G401.6 (cell line): ENCODE data around the gene GPC6.

Experiments
- FAIRE-seq: peaks from 2 replicates; lab custom pipeline; 2012; peaks lifted over from hg19 to GRCh38; lab: Jason Lieb, UNC

The GPC6 gene

GRCh38 chr13:93621966-93622365 lies 395.4 kb downstream of the GPC6 start:
- no peak for FAIRE-seq

DNA sequence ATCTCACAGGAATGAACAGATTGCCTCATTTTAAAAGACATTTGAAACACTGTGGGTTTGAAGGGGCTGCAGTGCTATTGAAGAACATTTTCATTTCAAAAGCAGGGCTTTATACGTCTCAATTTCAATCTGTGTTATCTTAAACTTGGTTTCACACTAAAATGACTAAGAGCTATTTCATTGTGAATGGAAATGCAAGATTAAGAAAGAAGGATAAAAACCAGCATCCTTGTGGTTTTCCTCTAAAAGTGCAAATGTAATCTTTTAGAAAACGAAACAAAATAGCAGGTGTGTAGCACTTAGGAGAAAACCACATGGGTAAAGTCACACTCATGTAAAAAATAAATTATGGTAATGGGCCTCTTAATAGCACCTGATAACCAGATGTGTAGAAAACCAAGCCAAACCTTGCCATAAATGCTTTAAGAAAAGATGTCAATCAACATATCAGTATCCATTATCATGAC lies 397.7 kb downstream of the GPC6 start:
- no peak for FAIRE-seq

- FAIRE-seq, result no peak
These were observed 398.9 kb downstream of the GPC6 start for GRCh38 chr13:93625536-93625935.

GRCh38 chr13:93628136-93628797 lies 401.7 kb downstream of the GPC6 start:
- FAIRE-seq, result no peak

GRCh38 chr13:93635616-93636032 lies 409.0 kb downstream of the GPC6 start:
- FAIRE-seq, result no peak

GRCh38 chr13:93637852-93638251 lies 411.2 kb downstream of the GPC6 start:
- no peak for FAIRE-seq

DNA sequence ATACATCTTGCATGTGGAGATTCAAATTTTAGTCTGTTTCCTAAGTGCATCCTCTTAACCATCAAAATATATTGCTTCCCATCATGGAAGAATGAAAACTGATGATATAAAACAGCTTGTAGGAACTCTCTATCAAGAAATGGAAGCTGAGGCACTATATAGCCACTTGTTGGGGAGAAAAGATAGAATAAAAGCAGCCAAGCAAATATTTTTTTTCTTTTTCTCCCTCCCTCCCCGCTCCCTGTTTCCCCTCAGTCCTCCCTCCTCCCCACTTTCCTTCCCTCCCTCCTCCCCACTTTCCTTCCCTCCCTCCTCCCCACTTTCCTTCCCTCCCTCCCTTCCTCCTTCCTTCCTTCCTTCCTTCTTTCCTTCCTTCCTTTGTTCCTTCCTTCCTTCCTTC lies 413.8 kb downstream of the GPC6 start:
- FAIRE-seq, result no peak

GRCh38 chr13:93646245-93646644 lies 419.6 kb downstream of the GPC6 start:
- no peak for FAIRE-seq

- no peak for FAIRE-seq
These were observed 422.9 kb downstream of the GPC6 start for GRCh38 chr13:93649496-93649895.

DNA sequence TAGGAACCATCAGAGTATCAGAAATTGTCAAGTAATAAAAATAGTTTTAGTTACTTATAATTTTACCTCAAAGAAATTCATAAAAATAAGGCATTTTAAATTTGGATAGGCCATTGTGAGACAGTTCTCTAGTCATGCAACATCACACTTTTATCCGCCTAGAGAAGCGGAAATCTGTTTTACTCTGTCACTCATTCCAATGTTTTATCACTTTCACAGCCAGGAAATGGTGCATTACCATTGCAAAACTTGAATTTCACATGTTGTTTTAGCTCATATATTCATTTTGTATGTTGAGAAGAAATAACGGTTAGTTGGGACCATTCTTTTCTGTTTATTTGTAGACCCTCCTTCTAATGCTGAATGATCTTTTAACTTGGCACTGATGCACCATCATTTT lies 427.2 kb downstream of the GPC6 start:
- no peak for FAIRE-seq

GRCh38 chr13:93655154-93655553 lies 428.5 kb downstream of the GPC6 start:
- FAIRE-seq, result no peak

DNA sequence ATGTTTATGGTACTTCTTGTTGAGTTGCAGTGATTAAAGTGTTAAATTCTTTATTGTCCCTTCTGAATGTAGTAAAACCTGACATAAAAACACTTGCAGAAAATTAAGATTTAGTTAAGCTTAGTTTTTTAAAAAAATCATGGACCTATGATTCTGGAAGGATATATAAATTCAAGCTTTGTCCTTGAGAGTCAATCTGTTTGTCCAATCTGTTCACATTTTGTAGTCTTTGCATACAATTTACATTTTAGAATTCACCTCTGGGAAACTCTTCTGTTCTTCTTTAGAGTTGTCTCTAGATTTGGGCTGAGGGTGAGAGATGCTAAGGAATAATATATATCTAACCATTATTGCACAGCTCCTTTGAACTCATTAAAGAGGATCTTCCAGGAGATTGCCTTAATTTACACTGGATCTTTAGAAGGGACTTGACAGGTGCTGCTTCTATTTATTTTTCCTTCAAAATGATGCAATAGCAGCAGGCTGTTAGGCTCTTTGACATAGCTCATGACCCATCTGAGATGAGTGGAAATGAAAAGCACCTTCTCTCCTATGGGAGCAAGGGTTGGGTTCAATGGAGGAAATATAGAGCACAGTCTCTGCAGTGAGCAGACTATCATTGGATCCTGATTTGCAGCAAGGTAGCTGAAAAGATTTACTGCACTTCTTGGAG lies 433.9 kb downstream of the GPC6 start:
- no peak for FAIRE-seq

- no peak for FAIRE-seq
These were observed 444.3 kb downstream of the GPC6 start for GRCh38 chr13:93670866-93671265.

DNA sequence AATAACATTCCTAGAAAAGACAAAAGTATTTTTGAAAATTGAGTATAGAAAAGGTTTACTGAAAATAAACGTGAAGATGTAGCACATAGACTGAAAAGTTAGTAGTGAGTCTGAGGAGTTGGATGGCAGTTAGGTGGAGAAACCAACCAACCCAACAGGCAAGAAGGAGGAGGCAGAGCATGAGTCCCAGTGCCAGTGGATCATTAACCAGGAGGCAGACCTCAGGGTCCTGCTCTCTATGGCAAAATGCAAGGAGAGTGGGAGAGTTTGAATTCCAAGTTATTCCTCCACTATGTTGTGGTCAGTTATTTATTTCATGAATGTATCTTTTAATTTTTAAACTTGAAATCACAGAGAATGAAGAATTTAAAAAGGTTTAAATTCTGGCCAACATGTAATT lies 446.4 kb downstream of the GPC6 start:
- FAIRE-seq, result no peak

DNA sequence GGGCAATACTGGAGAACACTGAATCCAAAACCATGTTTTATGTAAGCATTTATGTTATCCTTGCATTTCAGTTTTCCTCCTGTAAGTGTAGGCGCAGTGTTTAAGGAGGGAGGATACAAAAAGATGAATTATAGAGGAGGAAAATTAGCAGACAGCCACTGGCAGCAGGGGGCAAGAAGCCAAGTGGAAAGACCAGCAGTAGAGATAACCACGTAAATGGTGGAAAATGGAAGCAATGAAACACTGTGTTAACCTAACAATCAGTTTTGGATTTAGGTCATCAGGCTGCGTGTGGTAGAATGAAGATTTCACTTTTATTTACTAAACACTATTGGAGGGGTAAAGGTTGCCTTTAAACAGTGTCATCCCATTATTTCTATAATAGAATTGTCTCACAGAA lies 447.3 kb downstream of the GPC6 start:
- no peak for FAIRE-seq

DNA sequence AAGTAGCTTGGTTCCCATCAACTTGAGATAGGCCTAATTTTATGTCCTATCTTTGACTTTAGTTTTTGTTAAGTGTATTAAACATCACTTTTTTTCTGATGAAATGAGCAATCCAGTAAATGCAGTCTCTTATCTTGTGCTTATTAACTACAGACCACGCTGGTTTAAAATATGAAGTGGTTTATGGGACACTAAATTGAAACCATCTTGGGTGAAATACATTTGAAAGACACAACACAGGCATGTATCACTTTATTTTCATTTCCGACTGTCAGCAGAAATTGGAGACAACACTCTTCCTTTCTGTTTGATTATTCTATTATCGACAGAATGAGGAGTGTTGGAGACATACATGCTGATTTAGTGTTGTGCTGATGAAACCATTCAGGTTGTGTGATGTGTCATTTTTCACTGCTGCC lies 447.7 kb downstream of the GPC6 start:
- FAIRE-seq, result no peak

DNA sequence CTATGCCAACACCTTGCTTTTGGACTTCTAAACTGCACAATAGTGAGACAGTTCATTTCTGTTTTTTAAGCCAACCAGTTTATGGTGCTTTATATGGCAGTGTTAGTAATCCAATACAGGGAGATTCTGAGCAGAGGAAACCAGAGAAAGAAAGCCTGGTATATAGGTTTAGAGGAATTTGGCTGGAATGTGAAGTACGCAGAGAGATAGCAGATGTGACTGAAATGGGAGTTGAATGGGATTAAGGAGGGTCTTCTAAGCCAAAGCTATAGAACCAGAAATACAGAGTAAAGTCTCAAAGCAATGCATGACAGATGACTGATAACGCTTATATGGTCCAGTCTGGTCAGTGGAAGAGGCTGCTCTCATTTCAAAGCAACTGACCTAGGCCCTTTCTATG lies 453.7 kb downstream of the GPC6 start:
- no peak for FAIRE-seq

GRCh38 chr13:93685900-93686299 lies 459.3 kb downstream of the GPC6 start:
- FAIRE-seq, result no peak

GRCh38 chr13:93686399-93686798 lies 459.8 kb downstream of the GPC6 start:
- no peak for FAIRE-seq

GRCh38 chr13:93687261-93687660 lies 460.7 kb downstream of the GPC6 start:
- FAIRE-seq, result no peak

- peak; percentile 46 for FAIRE-seq
These were observed 462.7 kb downstream of the GPC6 start for GRCh38 chr13:93689333-93689732.

DNA sequence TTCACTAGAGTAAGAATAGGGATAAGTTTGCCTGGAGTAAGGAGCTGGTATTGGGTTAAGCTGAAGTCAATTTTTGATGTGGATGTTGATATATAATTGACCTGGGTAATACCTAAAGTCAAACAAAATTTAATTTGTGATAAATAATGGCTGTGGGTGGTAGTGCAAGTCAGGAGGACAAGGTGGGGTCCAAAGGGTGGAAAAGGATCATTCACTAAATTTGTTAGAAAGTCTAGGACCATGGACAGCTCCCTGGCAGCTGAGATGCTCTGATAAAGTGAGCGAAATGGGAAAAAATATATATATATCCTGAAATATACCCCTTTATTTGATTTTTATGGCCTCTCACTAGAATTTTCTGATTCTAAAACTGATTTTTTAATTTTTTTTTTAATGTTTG lies 463.5 kb downstream of the GPC6 start:
- no peak for FAIRE-seq

GRCh38 chr13:93698016-93698613 lies 471.5 kb downstream of the GPC6 start:
- FAIRE-seq, result no peak

GRCh38 chr13:93700115-93700514 lies 473.5 kb downstream of the GPC6 start:
- FAIRE-seq, result no peak
